NCI-H82 treated with DMSO at 0.1 percent for 48 hours (cell line): ENCODE measurements around the gene ACAA1.
"Not testable (repeated sequence)": the region's sequence is repeated elsewhere in the genome, so short reads cannot be mapped to it uniquely, and the experiment has no call there.

Source experiments
- DNase-seq: peaks from one replicate; lab custom pipeline; 2025; ENCODE audit not compliant: unreplicated experiment; lab: John Stamatoyannopoulos, UW

ACAA1 gene

GRCh38 chr3:38136393-38136776 lies 542 bp downstream of the ACAA1 start:
- DNase-seq: no peak

DNA sequence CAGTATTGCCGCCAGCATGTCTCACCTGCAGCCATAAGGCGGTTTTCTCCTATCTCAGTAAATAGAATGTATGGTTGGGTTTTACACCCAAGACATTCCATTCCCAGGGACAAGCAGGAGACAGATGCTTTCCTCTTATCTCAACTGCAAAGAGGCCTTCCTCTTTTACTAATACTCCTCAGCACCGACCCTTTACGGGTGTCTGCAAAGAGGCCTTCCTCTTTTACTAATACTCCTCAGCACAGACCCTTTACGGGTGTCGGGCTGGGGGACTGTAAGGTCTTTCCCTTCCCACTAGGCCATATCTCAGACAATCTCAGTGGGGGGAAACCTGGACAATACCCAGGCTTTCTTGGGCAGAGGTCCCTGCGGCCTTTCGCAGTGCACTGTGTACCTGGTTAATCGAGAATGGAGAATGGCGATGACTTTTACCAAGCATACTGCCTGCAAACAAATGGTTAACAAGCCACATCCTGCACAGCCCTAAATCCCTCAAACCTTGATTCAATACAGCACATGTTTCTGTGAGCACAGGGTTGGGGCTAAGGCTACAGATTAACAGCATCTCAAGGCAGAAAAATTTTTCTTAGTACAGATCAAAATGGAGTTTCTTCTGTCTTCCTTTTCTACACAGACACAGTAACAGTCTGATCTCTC lies 1.2 kb downstream of the ACAA1 start:
- not testable (repeated sequence) for DNase-seq

GRCh38 chr3:38134517-38135143 lies 2.3 kb downstream of the ACAA1 start:
- DNase-seq: not testable (repeated sequence)

- DNase-seq: no peak
Measured at GRCh38 chr3:38133557-38134405, 3.1 kb downstream of the ACAA1 start.

DNA sequence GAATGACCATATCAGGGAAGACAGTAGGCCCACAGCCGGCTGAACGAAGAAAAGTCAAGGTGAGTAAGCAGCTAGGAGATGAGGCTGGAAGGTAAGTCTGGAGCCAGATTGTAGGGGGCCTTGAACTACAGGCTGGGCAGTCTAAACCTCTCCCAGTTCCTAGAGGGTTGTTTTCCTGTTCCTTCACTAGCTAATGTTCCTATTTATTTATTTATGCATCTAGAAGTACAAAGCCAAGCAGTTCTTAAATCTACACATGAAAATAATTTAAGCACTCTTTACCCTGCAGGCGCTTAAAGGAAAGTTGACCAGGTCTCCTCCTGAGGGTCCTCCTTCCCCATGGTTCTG lies 3.7 kb downstream of the ACAA1 start:
- no peak for DNase-seq

DNA sequence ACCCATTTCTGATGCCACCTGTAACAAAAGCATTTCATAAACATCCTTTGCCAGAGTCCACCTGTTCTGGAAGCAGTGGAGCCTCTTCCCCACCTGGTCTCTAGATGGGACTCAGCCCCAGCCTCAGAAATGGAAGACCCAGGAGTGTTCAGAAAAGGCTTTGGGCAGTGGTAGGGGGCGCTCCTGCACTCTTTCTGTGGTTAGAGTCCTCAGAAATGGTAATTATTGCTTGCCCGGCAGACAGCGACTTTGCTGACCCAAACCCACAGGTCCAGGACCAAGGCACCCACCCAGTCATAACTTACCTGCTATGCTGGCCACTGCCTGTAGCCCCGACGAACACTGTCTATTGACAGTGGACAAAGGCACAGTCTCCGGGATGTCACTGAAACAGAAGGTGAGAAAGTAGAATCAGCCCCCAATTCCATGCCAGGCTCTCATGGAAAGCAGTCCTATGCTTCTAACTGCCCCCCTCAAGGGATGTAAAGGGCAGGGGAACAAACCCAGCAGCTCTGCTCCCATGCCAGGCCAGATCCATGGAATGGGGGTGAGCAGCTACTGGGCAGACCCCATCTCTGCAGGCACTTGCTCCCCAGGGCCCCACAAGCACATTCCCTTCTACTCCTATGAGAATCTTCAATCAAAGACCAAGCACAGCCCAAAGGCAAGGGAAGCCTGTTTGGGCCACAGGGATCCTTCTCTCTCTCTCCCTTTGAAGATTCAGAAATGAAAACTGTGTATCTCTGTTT lies 5.1 kb downstream of the ACAA1 start:
- DNase-seq: no peak

GRCh38 chr3:38130631-38131065 lies 6.3 kb downstream of the ACAA1 start:
- no peak for DNase-seq

DNA sequence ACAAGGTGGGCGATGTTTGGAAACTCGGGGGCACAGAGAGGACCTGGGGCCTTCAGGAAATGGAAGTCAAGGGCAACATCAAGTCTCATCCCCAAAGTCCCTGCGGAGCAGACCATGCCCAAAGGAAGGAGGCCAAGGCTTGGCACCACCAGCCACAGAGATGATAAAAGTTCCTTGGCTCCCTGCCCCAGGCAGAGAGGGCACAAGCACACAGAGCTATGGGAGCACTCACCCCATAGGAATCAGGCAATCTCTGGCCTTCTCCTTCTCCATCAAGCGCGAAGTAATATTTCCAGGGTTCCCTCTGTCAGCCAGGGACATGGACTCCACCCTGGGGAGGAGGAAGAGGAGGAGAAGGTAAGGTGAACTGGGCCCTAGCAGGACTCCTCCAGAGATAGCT lies 7.9 kb downstream of the ACAA1 start:
- DNase-seq: no peak

GRCh38 chr3:38128303-38128655 lies 8.6 kb downstream of the ACAA1 start:
- no peak for DNase-seq

DNA sequence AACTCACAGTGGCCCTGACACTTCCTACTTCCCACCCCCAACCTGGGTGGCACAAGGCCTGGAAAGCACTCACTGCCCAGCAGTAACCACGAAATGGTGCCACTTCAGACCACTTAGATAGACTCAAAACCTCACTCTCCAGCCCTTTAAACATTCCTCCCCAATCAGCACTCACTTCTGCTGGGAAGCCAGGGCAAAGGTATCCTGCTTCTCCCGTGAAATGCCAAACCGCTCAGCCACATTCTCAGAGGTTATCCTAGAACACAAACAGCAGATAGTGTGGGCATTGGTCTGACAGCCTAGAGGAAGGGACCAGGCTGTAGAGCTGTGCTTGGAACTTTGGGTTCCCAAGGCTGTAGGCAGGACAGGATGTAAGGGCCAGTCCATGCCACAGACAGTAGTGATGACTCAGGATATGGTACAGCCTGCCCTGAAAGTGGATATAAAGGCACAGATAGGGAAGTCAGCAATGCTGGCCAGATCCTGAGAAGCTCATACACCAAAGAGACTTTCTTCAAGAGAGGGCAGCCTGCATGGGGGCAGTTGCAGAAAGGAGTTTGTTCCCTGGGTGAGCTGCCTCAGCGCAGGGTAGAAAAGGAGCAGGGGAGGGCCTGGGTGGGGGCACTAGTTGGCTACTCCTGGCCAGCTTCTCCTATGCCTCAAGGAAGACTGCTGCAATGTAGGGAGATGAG lies 9.2 kb downstream of the ACAA1 start:
- no peak for DNase-seq

DNA sequence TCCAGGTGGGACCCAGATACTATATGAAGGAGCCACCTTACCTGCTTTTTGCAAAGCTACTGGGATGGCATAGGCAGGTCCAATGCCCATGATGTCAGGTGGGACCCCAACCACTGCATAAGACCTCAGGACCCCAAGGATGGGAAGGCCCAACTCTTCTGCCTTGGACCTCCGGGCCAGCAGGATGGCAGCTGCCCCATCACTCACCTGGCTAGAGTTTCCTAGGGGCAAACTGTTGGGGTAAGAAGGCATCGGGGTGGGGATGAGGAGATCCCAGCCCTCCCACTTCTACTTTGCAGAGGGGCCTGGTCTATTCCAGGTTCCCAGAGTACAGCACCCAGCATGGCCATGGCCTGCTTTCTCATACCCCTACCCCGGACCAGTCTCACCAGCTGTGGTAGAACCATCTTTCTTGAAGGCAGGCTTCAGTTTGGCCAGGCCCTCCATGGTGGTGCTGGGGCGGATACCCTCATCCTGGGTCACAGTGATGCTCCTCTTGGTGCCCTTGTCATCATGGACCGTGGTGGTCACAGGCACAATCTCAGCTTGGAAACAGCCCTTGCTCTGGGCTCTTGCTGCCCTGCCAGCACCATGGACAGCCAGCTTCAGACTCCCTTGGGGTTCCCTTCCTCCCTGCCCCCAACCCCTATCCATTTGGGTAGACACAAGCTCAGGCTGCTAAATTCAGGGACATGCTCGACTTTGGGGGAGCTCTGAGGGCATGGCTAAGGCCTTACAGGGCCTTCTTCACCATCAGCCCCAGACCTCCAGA lies 10.6 kb downstream of the ACAA1 start:
- no peak for DNase-seq

GRCh38 chr3:38125305-38126120 lies 11.4 kb downstream of the ACAA1 start:
- no peak for DNase-seq

GRCh38 chr3:38124324-38125122 lies 12.4 kb downstream of the ACAA1 start:
- no peak for DNase-seq

- no peak for DNase-seq
Measured at GRCh38 chr3:38122712-38123290, 14.1 kb downstream of the ACAA1 start.

DNA sequence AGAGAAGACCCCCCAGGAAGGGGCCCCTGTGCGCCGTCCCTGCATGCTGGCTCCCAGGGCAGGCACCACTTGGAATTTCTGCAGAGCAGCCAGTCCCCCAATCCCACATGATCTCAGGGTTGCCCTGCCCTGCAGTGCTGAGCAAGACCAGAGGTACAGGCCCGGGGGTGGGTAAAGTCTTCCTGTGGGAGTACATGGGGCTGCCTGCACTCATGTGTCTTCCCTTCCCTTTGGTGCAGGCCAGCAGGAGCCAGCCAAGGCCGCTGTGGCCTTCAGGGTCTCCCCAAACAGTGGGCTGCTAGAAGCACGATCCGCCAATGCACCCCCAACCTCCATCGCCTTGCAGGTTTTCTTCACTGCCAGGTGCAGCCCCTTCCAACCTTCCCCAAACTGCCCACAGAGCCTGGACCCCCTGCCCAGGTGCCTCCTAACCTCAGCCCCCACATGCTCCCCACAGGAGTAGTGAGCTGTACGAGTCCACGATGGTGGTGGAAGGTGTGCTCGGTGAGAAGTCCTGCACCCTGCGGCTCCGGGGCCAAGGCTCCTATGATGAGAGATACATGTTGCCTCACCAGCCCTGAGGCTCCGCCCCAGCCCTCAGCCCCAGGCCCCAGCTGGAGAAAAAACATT lies 15.0 kb downstream of the ACAA1 start:
- no peak for DNase-seq

DNA sequence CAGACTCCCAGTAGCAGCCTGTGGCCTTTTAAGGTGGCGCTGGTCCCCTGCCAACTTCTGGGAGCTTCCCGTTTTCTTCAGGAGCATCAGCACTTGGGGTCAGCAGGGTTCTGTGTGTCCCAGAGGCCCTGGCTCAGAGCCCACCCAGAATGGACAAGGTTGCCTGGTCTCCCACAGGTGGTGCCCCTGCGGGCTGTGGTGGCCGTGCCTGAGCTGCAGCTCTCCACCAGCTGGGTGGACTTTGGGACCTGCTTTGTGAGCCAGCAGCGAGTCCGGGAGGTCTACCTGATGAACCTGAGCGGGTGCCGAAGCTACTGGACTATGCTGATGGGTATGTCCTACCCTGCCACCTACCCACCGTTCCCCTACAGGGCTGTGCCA lies 15.5 kb downstream of the ACAA1 start:
- no peak for DNase-seq

- no peak for DNase-seq
Measured at GRCh38 chr3:38120693-38121450, 16.1 kb downstream of the ACAA1 start.
